EH (cell line): Measurements from ENCODE around the gene CD27.

Experiments
- DNase-seq: peaks from one replicate; pipeline ENCODE4 v3.0.0-alpha.2; 2015; ENCODE audit warnings: low read depth

The CD27 gene

GRCh38 chr12:6434205-6435140, 10.3 kb upstream of the CD27 start:
- no peak for DNase-seq

GRCh38 chr12:6435961-6436715, 8.6 kb upstream of the CD27 start:
- no peak for DNase-seq

DNA sequence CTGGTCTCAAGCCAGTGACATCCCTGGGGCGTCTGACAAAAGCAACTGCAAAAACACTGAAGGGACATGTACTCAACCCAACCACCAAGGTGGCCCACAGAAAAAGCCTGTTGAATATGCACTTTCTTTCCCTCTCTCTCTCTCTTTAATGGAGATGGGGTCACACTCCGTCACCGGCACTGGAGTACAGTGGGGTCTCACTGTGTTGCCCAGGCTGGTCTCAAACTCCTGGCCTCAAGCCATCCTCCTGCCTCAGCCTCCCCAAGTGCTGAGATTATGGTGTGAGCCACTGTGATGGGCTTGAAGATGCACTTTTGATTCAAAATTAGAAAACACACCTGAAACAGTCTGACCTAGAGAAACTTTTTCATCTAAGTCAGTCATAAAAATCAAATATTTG, 7.2 kb upstream of the CD27 start:
- DNase-seq, result no peak

DNA sequence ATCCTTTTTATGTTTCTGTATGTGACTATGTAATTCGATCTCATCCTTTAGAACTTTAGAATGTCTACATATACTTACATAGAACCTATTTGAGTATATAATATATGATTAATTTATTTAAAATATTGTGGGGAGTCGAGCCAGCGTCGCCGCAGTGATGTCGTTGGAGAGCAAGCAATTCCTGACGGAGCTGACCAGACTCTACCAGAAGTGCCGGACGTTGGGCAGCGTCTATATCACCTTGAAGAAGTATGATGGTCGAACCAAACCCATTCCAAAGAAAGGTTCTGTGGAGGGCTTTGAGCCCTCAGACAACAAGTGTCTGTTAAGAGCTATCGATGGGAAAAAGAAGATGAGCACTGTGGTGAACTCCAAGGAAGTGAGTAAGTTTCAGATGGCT, 6.4 kb upstream of the CD27 start:
- no peak for DNase-seq

DNA sequence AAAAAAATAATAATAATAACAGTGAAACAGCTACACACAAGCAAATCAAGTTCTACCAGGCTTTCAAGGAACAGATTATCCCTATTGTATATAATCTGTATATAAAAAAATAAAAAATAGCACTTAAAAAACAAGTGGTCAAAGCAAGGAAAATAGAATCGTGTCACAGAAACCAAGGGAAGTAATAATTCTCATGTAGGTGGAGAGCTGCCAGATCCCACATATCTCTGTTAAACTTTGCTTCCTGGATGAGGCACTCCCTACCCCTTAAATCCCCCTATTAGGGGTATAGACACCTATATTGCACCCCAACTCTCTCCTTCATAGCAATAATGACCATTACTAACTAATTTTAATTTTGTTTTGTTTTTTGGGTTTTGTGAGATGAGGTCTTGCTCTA, 4.4 kb upstream of the CD27 start:
- DNase-seq, result no peak

DNA sequence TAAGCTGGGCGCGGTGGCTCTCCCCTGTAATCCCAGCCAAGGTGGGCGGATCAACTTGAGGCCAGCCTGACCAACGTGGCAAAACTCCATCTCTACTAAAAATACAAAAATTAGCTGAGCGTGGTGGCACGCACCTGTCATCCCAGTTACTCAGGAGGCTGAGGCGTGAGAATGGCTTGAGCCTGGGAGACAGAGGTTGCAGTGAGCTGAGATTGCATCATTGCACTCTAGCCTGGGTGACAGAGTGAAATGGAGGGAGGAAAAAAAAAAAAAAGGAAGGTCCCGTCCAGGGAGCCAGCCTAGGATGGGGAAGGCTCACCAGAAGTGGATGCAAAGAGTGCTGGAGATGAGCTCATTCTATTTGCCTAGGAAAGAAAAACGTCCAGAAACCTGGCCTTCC, 1.9 kb upstream of the CD27 start:
- no peak for DNase-seq

GRCh38 chr12:6443361-6443983, 1.3 kb upstream of the CD27 start:
- no peak for DNase-seq

DNA sequence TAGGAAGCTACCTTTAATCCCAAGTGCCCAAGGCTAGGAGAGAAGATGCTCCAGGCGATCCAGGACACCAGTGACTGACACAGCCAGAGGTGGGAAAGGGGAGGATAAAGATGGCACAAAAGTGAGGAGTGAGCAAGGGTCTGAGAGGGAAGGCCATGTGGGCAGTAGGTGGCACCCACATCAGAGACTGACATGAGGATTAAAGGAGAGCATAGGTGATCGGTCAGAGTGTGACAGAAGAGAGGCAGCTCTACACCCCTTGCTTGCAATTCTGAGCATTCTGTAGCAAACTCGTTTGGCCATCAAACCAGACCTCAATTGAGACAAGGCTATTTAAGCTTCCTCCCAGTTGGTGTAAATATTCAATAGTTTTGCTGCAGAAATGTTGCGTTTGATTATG, 724 bp upstream of the CD27 start:
- no peak for DNase-seq

- no peak for DNase-seq
These were observed 5.5 kb downstream of the CD27 start for GRCh38 chr12:6450091-6450868.

- DNase-seq, result no peak
These were observed 6.2 kb downstream of the CD27 start for GRCh38 chr12:6450869-6451347.

GRCh38 chr12:6451348-6452244, 6.8 kb downstream of the CD27 start, which contains the start of gene TAPBPL:
Gene TAPBPL (plus strand): TSS chr12:6452042. CDS start chr12:6452249, 207 bp downstream.
- peak; percentile 93 for DNase-seq

- peak; percentile 43 for DNase-seq
These were observed 7.6 kb downstream of the CD27 start for GRCh38 chr12:6452245-6452943.

DNA sequence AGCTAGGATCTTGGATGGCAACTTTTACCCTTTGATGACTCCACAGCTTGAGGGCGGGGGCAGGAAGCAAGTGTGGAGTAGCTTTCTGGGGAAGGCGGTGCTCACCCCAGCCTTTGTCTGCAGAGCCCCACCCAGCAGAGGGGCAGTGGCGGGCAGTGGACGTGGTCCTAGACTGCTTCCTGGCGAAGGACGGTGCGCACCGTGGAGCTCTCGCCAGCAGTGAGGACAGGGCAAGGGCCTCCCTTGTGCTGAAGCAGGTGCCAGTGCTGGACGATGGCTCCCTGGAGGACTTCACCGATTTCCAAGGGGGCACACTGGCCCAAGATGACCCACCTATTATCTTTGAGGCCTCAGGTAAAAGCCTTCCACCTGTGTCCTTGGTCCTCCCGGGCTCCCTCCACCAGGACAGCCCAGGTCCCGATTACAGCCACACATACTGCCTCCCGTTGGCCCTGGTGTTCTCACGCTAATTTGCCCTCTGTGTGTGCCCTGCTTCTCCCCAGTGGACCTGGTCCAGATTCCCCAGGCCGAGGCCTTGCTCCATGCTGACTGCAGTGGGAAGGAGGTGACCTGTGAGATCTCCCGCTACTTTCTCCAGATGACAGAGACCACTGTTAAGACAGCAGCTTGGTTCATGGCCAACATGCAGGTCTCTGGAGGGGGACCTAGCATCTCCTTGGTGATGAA, 8.3 kb downstream of the CD27 start:
- DNase-seq, result no peak

- DNase-seq, result no peak
These were observed 12.6 kb downstream of the CD27 start for GRCh38 chr12:6457220-6457945.

GRCh38 chr12:6458281-6459003, 13.7 kb downstream of the CD27 start:
- no peak for DNase-seq

- DNase-seq, result no peak
These were observed 14.2 kb downstream of the CD27 start for GRCh38 chr12:6459004-6459337.

GRCh38 chr12:6460751-6461371, 16.1 kb downstream of the CD27 start:
- no peak for DNase-seq
